Measurements from ENCODE around the gene PTPRM. TPM values are rescaled to one million over a fixed set of nuclear protein-coding genes. Genes with fewer than 3 reads are reported as not detected.

PTPRM gene
- total and polyA plus RNA-seq, 2 of the 4 experiments (the other 2 are of a cell fraction): 28.3 to 51.2 TPM

DNA sequence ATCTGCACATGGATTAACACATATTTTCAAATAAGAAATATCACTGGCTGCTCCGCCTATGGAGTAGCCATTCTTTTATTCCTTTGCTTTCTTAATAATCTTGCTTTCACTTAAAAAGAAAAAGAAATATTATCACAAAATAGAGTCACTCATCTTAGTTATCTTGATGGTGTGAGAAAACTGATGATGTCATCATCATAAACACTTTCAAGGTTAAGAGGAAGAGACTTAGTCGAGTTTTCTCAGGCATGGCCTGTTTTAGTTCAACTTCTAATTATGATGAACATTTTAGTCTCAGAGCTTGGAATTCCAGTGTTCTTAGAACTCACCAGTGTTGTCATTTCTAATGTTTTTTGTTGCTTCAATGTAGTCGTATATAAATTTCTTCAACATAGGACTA lies 506.1 kb downstream of the PTPRM start:
- ChIA-PET POLR2A (ENCODE audit: unreplicated experiment) (interaction anchor here (0.6 kb wide), 1 partner anchor 17 kb away, joined by 3 read pairs; no protein-coding TSS in a partner anchor), CTCF (no interaction called here)
- in situ Hi-C loops (cut with MboI; ENCODE audit: low sequenced_read_pairs): no loop called here
- H3K18ac ChIP-seq (ENCODE audit: low read depth, low read length): no peak overlapping the region
- no peak overlapping the region for H3K4ac ChIP-seq (ENCODE audit: low read depth, low read length)
- H2BK20ac ChIP-seq (ENCODE audit: low read depth, low read length): no peak overlapping the region
- H3K27ac ChIP-seq (ENCODE audit: insufficient read depth, low read length): no peak overlapping the region
- no peak overlapping the region for H3K4me3 ChIP-seq (ENCODE audit: insufficient read depth, low read depth, low read length)
- H2AK5ac ChIP-seq (ENCODE audit: low read depth, low read length): no peak overlapping the region
- intact Hi-C loops (cut with micrococcal nuclease): no loop called here
- no peak overlapping the region for H4K8ac ChIP-seq (ENCODE audit: low read depth in 2 of 2, low read length in 2 of 2)
- H3K79me1 ChIP-seq (ENCODE audit: low read depth in 1 of 2, low read length in 2 of 2): peaks cover 0 to 3% of the 10 kb centered on the region in 2 experiments; a peak in 1 of 4 replicates
- no peak overlapping the region for H4K5ac ChIP-seq (ENCODE audit: low read depth, low read length)
- H3K14ac ChIP-seq (replicated peaks; ENCODE audit: low read depth, low read length): no peak overlapping the region
- no peak overlapping the region for H3K23ac ChIP-seq (ENCODE audit: low read depth, low read length)
- no CpG with 5 or more reads among the region's 3 CpGs for WGBS, 2 experiments (ENCODE audit: extremely low coverage in 2 of 2, insufficient read length in 1 of 2)
- H2BK5ac ChIP-seq (ENCODE audit: low read depth, low read length, poor library complexity, severe bottlenecking): no peak overlapping the region
- H3K9me1 ChIP-seq (ENCODE audit: insufficient read depth, low read length): no peaks in the 10 kb centered on the region
- H3K27me3 ChIP-seq (ENCODE audit: control insufficient read depth, insufficient read depth, low read length): no peaks in the 10 kb centered on the region
- no peak overlapping the region for H2BK15ac ChIP-seq (ENCODE audit: low read depth, low read length)
- H4K91ac ChIP-seq (ENCODE audit: insufficient read depth, low read depth, low read length): no peak overlapping the region
- no peak overlapping the region for H2AFZ ChIP-seq (replicated peaks; ENCODE audit: low read length, poor library complexity)
- no peak overlapping the region for H3K56ac ChIP-seq (ENCODE audit: extremely low read depth, insufficient read depth, low read length)
- no peaks in the 10 kb centered on the region for H4K20me1 ChIP-seq (ENCODE audit: insufficient read depth, low read length)
- H2BK120ac ChIP-seq (ENCODE audit: low read depth, low read length): no peak overlapping the region
- no peaks in the 10 kb centered on the region for H3K9me3 ChIP-seq (ENCODE audit: control insufficient read depth, insufficient read depth, low read length)
- no peak overlapping the region for H3K4me2 ChIP-seq (ENCODE audit: low read depth, low read length)
- no peaks in the 10 kb centered on the region for H3K4me1 ChIP-seq (ENCODE audit: control insufficient read depth, insufficient read depth, low read length)
- BruUV-seq (replicated peaks): no TSS peak
- H3K36me3 ChIP-seq (ENCODE audit: control insufficient read depth, insufficient read depth, low read length): peaks cover 4% of the 10 kb centered on the region
- ATAC-seq (ENCODE audit: low read depth) (no peak), DNase-seq (no peak)
- no peak overlapping the region for H2AK9ac ChIP-seq (replicated peaks; ENCODE audit: low read depth, low read length, poor library complexity)
- dilution Hi-C loops (cut with HindIII; ENCODE audit: low sequenced_read_pairs, unreplicated experiment): no loop called here
- no peak overlapping the region for H3K9ac ChIP-seq (ENCODE audit: low read depth, low read length)
- no peak for TF ChIP-seq POLR2A (IDR thresholded peaks at IDR 0.05; ENCODE audit: low read depth, low read length)
- 0 out of 2 replicates have a peak, but pooled peaks have one; percentile 23 for TF ChIP-seq MAFK (IDR thresholded peaks at IDR 0.05; ENCODE audit: low read depth, low read length)
